Measurements from ENCODE around the gene GRIA4.

GRIA4 gene

GRCh38 chr11:105609832-105610781 is at the start of gene GRIA4:
Gene GRIA4 (plus strand): TSS chr11:105610073. CDS start chr11:105610998, 925 bp downstream.
- FAIRE-seq, result no peak

- FAIRE-seq, result no peak
These were observed 36.8 kb upstream of the GRIA4 start for GRCh38 chr11:105573091-105573490.

- no peak for FAIRE-seq
These were observed 34.9 kb upstream of the GRIA4 start for GRCh38 chr11:105574974-105575373.

- FAIRE-seq, result no peak
These were observed 32.2 kb upstream of the GRIA4 start for GRCh38 chr11:105577641-105578040.

- no peak for FAIRE-seq
These were observed 30.8 kb upstream of the GRIA4 start for GRCh38 chr11:105579111-105579510.

GRCh38 chr11:105582497-105582896 is 27.4 kb upstream of the GRIA4 start:
- no peak for FAIRE-seq

- no peak for FAIRE-seq
These were observed 21.9 kb upstream of the GRIA4 start for GRCh38 chr11:105588001-105588400.

GRCh38 chr11:105589346-105589745 is 20.5 kb upstream of the GRIA4 start:
- FAIRE-seq, result no peak

- FAIRE-seq, result no peak
These were observed 17.8 kb upstream of the GRIA4 start for GRCh38 chr11:105592035-105592434.

- no peak for FAIRE-seq
These were observed 11.5 kb upstream of the GRIA4 start for GRCh38 chr11:105598371-105598770.

- FAIRE-seq, result no peak
These were observed 6.7 kb upstream of the GRIA4 start for GRCh38 chr11:105603156-105603555.

GRCh38 chr11:105609341-105609781 is 512 bp upstream of the GRIA4 start:
- FAIRE-seq, result no peak

GRCh38 chr11:105610871-105611571 is 1.1 kb downstream of the GRIA4 start:
- no peak for FAIRE-seq

GRCh38 chr11:105611572-105612441 is 1.9 kb downstream of the GRIA4 start:
- FAIRE-seq, result no peak

- FAIRE-seq, result no peak
These were observed 2.9 kb downstream of the GRIA4 start for GRCh38 chr11:105612771-105613170.

- FAIRE-seq, result peak; percentile 9
These were observed 3.3 kb downstream of the GRIA4 start for GRCh38 chr11:105613183-105613582.

GRCh38 chr11:105618343-105618955 is 8.6 kb downstream of the GRIA4 start:
- no peak for FAIRE-seq

GRCh38 chr11:105619556-105619955 is 9.7 kb downstream of the GRIA4 start:
- no peak for FAIRE-seq

GRCh38 chr11:105622016-105622415 is 12.1 kb downstream of the GRIA4 start:
- FAIRE-seq, result no peak

GRCh38 chr11:105632316-105632715 is 22.4 kb downstream of the GRIA4 start:
- no peak for FAIRE-seq

- FAIRE-seq, result no peak
These were observed 25.6 kb downstream of the GRIA4 start for GRCh38 chr11:105635466-105635865.

- FAIRE-seq, result no peak
These were observed 26.6 kb downstream of the GRIA4 start for GRCh38 chr11:105636496-105636895.
